ENCODE results near the gene DQX1. TPM values are rescaled to one million over a fixed set of nuclear protein-coding genes. Genes with fewer than 3 reads are reported as not detected.

Gene DQX1
- total RNA-seq, 1 donor from 2014 or later: not detected

Other genes with a start within 250 kb of the DQX1 start
- 0.65 to 2.2 TPM (median 1.2 TPM) in 3 replicates for gene SLC4A5, start 182.8 kb downstream of the DQX1 start, total RNA-seq
- gene DCTN1, start 145.9 kb downstream of the DQX1 start, total RNA-seq: 157 to 167 TPM (median 161 TPM) in 3 replicates
- gene C2orf81, start 104.6 kb downstream of the DQX1 start, total RNA-seq: 1.3 to 3.4 TPM (median 1.5 TPM) in 3 replicates
- 10.4 to 11.2 TPM (median 11.0 TPM) in 3 replicates for gene WDR54, start 104.5 kb downstream of the DQX1 start, total RNA-seq
- 18.3 to 32.4 TPM (median 20.4 TPM) in 3 replicates for gene RTKN, start 84.3 kb downstream of the DQX1 start, total RNA-seq
- 23.2 to 35.0 TPM (median 24.3 TPM) in 3 replicates for gene INO80B, start 71.1 kb downstream of the DQX1 start, total RNA-seq
- 56.1 to 93.0 TPM (median 62.4 TPM) in 3 replicates for gene WBP1, start 67.8 kb downstream of the DQX1 start, total RNA-seq
- gene MOGS, start 60.8 kb downstream of the DQX1 start, total RNA-seq: 62.6 to 79.0 TPM (median 67.1 TPM) in 3 replicates
- 39.9 to 59.8 TPM (median 49.5 TPM) in 3 replicates for gene MRPL53, start 53.6 kb downstream of the DQX1 start, total RNA-seq
- 12.7 to 21.9 TPM (median 13.3 TPM) in 3 replicates for gene CCDC142, start 43.2 kb downstream of the DQX1 start, total RNA-seq
- 17.4 to 25.4 TPM (median 18.1 TPM) in 3 replicates for gene TTC31, start 43.1 kb downstream of the DQX1 start, total RNA-seq
- 0.90 to 2.3 TPM (median 1.3 TPM) in 3 replicates for gene LBX2, start 26.6 kb downstream of the DQX1 start, total RNA-seq
- gene PCGF1, start 18.5 kb downstream of the DQX1 start, total RNA-seq: 26.1 to 30.7 TPM (median 30.0 TPM) in 3 replicates
- 0.10 TPM in 1 of 3 replicates, not detected in the others for gene TLX2, start 11.8 kb downstream of the DQX1 start, total RNA-seq
- gene AUP1, start 3.5 kb upstream of the DQX1 start, total RNA-seq: 76.8 to 94.3 TPM (median 79.8 TPM) in 3 replicates
- gene HTRA2, start 3.7 kb upstream of the DQX1 start, total RNA-seq: 23.8 to 31.2 TPM (median 24.2 TPM) in 3 replicates
- gene LOXL3, start 27.7 kb upstream of the DQX1 start, total RNA-seq: 107 to 112 TPM (median 109 TPM) in 3 replicates
- gene DOK1, start 28.5 kb upstream of the DQX1 start, total RNA-seq: 33.6 to 46.0 TPM (median 44.4 TPM) in 3 replicates
- gene M1AP, start 122.1 kb upstream of the DQX1 start, total RNA-seq: 0.35 TPM in 1 of 3 replicates, not detected in the others
- 14.7 to 17.4 TPM (median 16.7 TPM) in 3 replicates for gene SEMA4F, start 128.0 kb upstream of the DQX1 start, total RNA-seq

Data from chondrocyte (in vitro differentiated cells).